ENCODE results near the gene MBOAT1.
A peak's percentile ranks its signal among the peaks of the same experiment; 100 is the strongest.
"Not testable (repeated sequence)": the region's sequence is repeated elsewhere in the genome, so short reads cannot be mapped to it uniquely, and the experiment has no call there.

MBOAT1 gene

DNA sequence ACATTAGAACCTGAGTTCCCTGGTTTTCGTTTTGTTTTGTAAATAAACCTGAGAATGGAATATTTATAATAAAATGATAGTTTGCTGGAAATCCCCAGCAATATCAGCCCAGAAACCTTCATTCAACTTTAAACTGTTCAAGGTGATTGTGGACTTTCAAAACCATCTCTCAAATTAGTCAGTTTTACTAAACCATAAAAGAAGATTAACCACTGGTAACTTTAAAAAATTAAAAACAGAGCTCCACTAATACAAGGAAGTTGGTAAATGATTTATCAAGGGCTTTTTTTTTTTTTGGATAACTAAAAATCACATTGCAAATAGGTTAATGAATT is 10.0 kb downstream of the MBOAT1 start:
- DNase-seq = no peak

GRCh38 chr6:20200761-20201630 is 11.3 kb downstream of the MBOAT1 start:
- DNase-seq = no peak

DNA sequence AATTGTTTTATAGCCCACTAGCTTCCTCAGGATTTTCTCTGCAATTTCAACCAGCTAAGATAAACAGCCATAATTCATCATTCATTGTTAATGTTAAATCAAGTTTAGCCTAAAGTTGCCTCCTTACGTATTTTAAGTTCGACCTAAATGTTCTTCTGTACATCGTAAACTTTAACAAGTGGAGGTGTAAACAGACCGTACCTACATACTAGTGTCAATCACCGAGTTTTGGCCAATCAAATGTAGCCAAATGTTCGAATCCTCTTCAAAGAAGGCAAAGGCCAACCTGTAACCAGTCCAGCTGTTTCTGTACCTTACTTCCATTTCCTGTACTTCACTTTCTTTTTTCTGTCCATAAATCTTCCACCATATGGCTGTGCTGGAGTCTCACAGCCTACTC is 13.5 kb downstream of the MBOAT1 start:
- no peak for DNase-seq

- DNase-seq = no peak
These were observed 14.0 kb downstream of the MBOAT1 start for GRCh38 chr6:20198156-20198774.

GRCh38 chr6:20197251-20197650 is 15.0 kb downstream of the MBOAT1 start:
- no peak for DNase-seq

GRCh38 chr6:20192625-20193024 is 19.6 kb downstream of the MBOAT1 start:
- DNase-seq = no peak

DNA sequence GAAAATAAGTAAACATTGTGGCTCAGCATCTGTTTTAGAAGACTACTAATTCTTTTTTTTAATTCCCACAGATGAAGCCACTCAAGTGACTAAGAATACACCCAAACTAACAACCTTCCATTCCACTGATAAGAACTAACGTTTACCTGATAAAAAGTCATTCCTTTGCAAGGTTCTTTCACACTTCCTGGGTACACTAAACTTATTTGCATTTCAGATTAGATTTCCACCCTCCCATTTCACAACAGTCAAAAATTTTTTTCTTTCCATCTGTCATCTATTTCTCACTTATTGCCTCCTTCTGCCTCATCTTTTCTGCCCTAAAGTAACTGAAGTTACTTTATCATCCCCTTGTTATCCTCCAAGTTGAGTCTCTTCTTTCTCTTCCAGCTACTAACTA is 20.3 kb downstream of the MBOAT1 start:
- DNase-seq = no peak

GRCh38 chr6:20188630-20189075 is 23.6 kb downstream of the MBOAT1 start:
- no peak for DNase-seq

GRCh38 chr6:20186981-20187380 is 25.3 kb downstream of the MBOAT1 start:
- no peak for DNase-seq

GRCh38 chr6:20183706-20184105 is 28.6 kb downstream of the MBOAT1 start:
- no peak for DNase-seq

- DNase-seq = peak in 1 of 3 experiments; percentile 64
These were observed 29.2 kb downstream of the MBOAT1 start for GRCh38 chr6:20182926-20183521.

GRCh38 chr6:20182069-20182468 is 30.2 kb downstream of the MBOAT1 start:
- no peak for DNase-seq

DNA sequence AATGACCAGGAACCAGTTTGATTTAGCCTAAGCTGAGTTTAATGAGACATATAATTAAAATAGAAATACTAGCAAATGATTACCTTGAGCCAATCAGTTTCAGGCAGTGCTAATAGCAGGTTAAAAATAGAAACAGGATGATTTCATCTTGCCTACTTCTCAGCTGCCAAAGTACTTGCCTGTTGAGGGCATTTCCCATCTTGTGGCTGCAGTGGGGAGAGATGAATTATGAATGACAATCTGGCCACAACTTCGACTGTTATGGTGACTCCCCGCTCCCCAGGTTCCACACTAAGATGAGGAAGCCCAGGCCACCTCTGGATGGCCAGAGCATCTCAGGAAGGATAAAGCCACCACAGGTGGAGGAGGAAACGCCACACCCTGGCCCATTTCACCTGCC is 31.3 kb downstream of the MBOAT1 start:
- DNase-seq = peak in 1 of 3 experiments; percentile 4

DNA sequence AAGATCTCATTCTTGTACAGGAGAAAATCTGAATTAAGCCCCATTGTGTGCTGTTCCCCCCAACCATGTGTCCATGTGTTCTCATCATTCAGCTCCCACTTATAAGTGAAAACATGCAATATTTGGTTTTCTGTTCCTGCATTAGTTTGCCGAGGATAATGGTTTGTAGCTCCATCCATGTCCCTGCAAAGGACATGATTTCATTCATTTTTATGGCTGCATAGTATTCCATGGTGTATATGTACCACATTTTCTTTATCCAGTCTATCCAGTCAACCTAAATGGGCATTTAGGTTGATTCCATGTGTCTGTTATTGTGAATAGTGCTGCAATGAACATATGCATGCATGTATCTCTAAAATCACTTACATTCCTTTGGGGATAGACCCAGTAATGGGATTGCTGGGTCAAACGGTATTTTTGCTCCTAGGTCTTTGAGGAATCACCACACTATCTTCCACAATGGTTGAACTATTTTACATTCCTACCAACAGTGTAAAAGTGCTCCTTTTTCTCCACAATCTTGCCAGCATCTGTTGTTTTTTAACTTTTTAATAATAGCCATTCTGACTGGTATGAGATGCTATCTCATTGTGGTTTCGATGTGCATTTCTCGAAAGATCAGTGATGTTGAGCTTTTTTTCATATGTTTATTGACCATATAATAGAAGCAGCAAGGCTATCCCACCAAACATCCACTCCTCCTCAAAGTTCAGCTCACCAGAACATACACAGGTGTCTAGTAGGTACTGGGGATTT is 32.8 kb downstream of the MBOAT1 start:
- DNase-seq = not testable (repeated sequence)

DNA sequence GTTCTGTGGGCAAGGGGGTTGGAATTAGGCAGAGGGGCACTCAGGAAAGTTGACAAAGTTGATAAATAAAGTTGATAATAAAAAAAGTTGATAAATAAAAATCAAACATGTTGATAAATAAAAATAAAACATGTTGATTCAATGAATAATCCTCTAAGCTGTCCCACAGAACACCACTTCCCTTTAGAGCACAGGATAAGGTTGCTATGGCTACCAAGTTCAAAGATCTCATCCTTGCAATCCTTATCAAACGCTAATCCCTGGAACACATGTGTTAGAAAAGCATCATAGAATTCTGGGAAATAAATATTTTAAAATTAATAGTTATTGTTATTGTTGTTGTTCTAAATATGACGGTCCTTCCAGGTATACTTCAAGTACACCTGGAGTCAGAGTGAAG is 33.9 kb downstream of the MBOAT1 start:
- no peak for DNase-seq

GRCh38 chr6:20175810-20176410 is 36.4 kb downstream of the MBOAT1 start:
- no peak for DNase-seq

GRCh38 chr6:20173833-20174792 is 38.2 kb downstream of the MBOAT1 start:
- DNase-seq = no peak

GRCh38 chr6:20172842-20173456 is 39.3 kb downstream of the MBOAT1 start:
- no peak for DNase-seq

- no peak for DNase-seq
These were observed 41.7 kb downstream of the MBOAT1 start for GRCh38 chr6:20170455-20171148.

GRCh38 chr6:20169786-20170185 is 42.5 kb downstream of the MBOAT1 start:
- no peak for DNase-seq

All from NCI-H1417 (cell line).